ENCODE measurements around the gene LHFPL2.

LHFPL2 gene

DNA sequence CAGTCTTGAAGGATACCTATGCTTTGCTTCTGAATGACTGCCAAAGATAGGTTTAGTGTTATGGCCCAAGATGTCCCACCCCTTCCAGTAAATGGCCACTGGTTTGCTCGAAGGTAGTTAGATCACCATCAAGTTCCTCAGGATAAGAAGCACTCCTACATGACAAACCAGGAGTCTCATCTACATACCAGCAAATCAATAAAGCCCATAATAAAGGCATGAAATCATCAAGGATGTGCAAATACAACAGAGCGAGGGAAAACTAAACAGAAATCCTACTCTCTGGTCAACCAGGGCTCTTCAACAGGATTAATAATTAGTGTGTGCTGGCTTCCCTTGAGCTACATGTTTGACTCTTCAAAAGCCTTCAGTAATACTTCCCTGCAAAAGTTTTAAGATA, 141.0 kb downstream of the LHFPL2 start:
- Histone ChIP-seq H3K9me3 (ENCODE audit: control insufficient read depth, insufficient read depth, low read length) (no peaks in the 10 kb centered on the region), H3K27ac (ENCODE audit: low read depth, low read length) (no peak overlapping the region), H3K9ac (ENCODE audit: low read depth, low read length) (no peak overlapping the region), H3K36me3 (ENCODE audit: control insufficient read depth, insufficient read depth, low read length) (no peaks in the 10 kb centered on the region), H3K27me3 (ENCODE audit: control insufficient read depth, insufficient read depth, low read length) (no peaks in the 10 kb centered on the region), H3K4me3 (ENCODE audit: low read depth, low read length) (no peak overlapping the region), H3K4me1 (ENCODE audit: control insufficient read depth, insufficient read depth, low read length) (peaks cover 39% of the 10 kb centered on the region)

DNA sequence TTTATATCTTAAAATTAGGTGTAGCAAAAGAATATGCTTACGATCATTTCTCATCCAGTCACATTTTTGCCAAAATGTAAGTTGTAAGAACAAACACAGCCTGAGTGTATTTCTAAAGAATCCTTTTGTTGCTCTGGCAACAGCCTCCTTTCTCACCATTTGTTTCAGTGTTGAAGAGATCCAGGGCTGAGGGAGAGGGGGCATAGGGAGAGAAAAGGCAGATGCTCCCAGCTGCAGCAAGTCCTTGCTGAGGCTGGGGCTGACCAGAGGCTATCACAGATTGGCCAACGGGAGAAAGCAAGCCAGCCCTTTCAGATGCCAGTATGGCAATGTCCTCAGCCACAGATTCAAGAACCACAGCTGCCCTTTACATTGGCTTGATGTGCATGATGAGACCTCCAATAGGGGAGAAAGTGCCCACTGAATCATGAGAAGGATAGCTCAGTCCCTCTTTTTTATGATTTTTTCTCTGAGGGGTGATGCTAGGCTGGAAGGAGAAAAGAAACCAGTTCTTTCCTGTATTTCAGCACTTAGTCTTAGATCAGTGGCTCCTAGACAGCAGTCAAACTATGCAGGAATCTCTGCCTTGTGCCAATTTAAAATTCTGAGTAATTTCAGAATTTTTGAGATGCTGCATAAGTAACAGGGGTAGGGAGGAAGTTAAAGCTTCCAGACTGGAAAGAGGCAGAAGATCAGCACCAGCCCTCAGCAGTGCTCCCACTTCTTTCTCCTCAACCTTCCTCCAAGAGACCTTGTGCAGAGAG, 142.1 kb downstream of the LHFPL2 start:
- H3K36me3 ChIP-seq (ENCODE audit: control insufficient read depth, insufficient read depth, low read length) = no peaks in the 10 kb centered on the region
- no peak overlapping the region for H3K27ac ChIP-seq (ENCODE audit: low read depth, low read length)
- no peaks in the 10 kb centered on the region for H3K9me3 ChIP-seq (ENCODE audit: control insufficient read depth, insufficient read depth, low read length)
- H3K9ac ChIP-seq (ENCODE audit: low read depth, low read length) = no peak overlapping the region
- H3K4me3 ChIP-seq (ENCODE audit: low read depth, low read length) = no peak overlapping the region
- peaks cover 39% of the 10 kb centered on the region for H3K4me1 ChIP-seq (ENCODE audit: control insufficient read depth, insufficient read depth, low read length)
- no peaks in the 10 kb centered on the region for H3K27me3 ChIP-seq (ENCODE audit: control insufficient read depth, insufficient read depth, low read length)

DNA sequence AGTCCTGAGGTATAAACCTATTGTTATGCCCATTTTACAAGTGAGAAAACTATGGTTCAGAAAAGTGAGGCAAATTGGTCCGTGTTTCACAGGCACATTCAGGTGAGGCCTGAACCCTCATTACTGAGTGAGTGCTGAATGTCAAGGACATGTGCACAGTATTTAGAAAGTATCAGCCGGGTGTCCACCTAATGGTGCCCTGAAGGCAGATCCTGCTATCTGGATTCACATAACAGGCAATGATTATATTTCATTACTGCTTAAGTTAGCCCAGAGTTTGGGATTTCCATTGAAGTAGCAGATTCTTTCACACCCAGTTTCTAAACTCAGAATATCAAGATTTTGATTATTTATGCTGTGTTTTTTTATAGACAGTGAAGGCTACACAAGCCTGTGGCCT, 142.7 kb downstream of the LHFPL2 start:
- H3K4me1 ChIP-seq (ENCODE audit: control insufficient read depth, insufficient read depth, low read length) = peaks cover 39% of the 10 kb centered on the region
- no peak overlapping the region for H3K27ac ChIP-seq (ENCODE audit: low read depth, low read length)

DNA sequence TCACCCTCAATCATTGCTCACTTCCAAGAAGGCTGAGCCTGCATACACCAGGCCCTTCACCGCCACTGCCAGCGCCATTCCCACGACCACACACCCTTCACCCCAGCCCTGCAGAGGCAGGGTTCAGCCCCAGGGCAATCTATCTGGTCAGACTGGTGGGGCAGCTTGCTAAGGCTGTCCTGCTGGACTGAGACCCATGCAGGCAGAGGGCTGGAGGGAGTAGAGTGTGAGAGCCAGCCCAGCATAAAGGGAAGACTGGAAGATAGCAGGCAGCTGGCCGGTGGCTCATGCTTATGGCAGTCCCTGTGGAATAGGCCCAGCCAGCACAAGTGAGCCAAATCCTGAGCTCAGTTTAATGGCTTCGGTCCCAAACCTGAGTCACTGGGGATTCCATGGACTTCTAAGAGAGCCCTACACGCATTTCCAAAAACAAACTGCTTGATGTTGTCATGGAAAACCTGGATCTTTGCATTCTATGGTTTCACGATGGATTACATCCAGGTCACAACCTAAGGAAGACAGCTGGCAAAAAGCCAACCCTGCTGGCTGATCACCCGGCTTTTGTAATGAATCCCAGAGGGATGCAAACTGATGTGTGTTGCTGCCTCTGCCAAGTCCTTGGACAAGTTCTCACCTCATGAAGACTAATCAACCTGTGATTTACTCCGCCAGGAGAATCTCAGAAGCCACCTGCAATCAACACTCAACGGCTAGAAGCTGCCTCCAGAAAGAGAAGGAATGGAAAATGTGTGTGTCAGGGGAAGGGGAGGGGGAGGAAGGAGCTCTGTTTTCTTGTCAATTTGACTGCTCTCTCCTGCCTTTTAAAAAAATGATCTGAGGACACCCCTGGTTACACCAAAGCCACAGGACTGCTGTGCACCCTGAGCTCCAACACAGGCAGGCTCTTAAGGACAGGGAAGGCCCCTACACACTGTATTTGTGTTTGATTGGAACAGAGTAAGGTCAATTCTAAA, 143.6 kb downstream of the LHFPL2 start:
- H3K36me3 ChIP-seq (ENCODE audit: control insufficient read depth, insufficient read depth, low read length) = no peaks in the 10 kb centered on the region
- H3K27ac ChIP-seq (ENCODE audit: low read depth, low read length) = peak overlapping the region; percentile 6
- H3K27me3 ChIP-seq (ENCODE audit: control insufficient read depth, insufficient read depth, low read length) = no peaks in the 10 kb centered on the region
- H3K4me3 ChIP-seq (ENCODE audit: low read depth, low read length) = no peak overlapping the region
- H3K4me1 ChIP-seq (ENCODE audit: control insufficient read depth, insufficient read depth, low read length) = peaks cover 39% of the 10 kb centered on the region
- no peak overlapping the region for H3K9ac ChIP-seq (ENCODE audit: low read depth, low read length)
- H3K9me3 ChIP-seq (ENCODE audit: control insufficient read depth, insufficient read depth, low read length) = no peaks in the 10 kb centered on the region

More for the DNA sequence above, 142.7 kb downstream of the LHFPL2 start:
- Histone ChIP-seq H3K9me3 (ENCODE audit: control insufficient read depth, insufficient read depth, low read length) (no peaks in the 10 kb centered on the region), H3K9ac (ENCODE audit: low read depth, low read length) (no peak overlapping the region), H3K27me3 (ENCODE audit: control insufficient read depth, insufficient read depth, low read length) (no peaks in the 10 kb centered on the region), H3K4me3 (ENCODE audit: low read depth, low read length) (no peak overlapping the region), H3K36me3 (ENCODE audit: control insufficient read depth, insufficient read depth, low read length) (no peaks in the 10 kb centered on the region)

DNA sequence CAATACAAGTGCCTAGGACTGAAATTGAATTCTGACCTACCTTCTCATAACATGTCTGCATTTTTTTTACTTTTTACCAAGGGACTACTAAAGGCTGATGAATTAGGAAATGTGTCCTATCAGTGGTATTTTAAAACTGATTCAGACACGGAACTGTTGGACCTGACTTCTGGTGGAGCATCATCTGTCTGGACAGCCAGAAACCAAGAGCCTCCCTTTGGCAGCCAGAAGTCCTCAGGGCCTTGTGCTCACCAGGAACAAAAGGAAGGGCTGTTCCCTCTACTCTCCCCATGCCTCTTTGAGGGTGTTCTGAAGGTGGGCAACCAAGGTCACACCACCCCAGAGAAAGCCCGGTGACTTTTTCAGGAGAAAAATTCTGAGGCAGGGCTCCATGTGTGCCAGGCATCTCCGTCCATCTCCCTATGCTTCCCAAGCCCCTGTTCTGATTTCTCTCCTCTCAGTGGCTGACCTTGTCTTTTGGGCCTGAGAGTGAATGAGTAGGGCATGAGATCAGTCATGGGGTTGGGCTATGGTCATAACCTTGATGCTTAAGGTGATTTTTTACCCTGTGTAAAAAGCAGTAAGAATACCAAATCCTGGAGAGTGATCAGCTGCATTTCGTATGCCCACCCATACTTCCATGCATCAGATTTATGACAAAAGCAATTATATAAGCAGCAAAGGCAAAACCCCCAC, 144.5 kb downstream of the LHFPL2 start:
- H3K27ac ChIP-seq (ENCODE audit: low read depth, low read length) = no peak overlapping the region
- no peak overlapping the region for H3K9ac ChIP-seq (ENCODE audit: low read depth, low read length)
- no peaks in the 10 kb centered on the region for H3K36me3 ChIP-seq (ENCODE audit: control insufficient read depth, insufficient read depth, low read length)
- no peaks in the 10 kb centered on the region for H3K9me3 ChIP-seq (ENCODE audit: control insufficient read depth, insufficient read depth, low read length)
- H3K27me3 ChIP-seq (ENCODE audit: control insufficient read depth, insufficient read depth, low read length) = no peaks in the 10 kb centered on the region
- no peak overlapping the region for H3K4me3 ChIP-seq (ENCODE audit: low read depth, low read length)
- H3K4me1 ChIP-seq (ENCODE audit: control insufficient read depth, insufficient read depth, low read length) = peaks cover 36% of the 10 kb centered on the region

DNA sequence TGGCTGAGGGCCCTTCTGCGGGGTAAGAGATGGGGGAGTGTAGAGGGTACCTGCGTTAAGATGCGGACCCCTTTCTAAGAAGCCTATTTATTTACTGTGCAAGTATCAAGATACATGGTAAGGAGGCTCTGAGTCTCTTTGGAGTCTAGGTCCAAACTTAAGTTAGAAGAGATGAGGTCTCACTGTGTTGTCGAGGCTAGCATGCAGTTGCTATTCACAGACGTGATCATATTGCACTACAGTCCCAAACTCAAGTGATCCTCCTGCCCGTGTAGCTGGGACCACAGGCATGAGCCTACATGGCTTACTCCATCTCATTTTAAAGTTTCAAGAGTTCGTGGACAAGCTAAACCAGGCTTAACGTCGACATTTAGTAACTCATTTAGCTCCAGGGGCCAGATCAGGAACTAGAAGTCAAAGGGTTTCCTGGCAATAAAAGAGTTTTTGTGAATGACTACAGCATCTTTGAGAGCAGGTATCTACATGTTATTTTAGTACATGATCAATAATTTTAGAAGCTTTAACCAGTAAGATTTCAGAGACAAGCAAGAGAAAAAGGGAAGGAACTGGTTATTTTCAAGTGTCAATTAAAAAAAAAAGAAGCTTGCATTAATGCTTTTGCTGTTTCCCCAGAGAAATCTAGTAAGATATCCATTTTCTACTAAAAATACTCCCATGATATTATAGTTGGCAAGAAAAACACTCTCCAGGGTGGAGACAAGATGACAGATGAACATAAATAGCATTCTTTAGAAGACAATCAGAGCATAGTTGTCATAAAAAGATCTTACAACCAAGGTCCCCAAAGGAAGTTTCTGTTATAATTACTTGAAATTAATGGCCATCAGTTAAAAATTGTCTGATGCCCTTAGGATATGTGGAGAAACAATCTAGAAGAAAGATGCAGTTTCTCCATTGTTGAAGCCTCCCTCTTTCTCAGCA, 146.9 kb downstream of the LHFPL2 start:
- Histone ChIP-seq H3K9ac (ENCODE audit: low read depth, low read length) (no peak overlapping the region), H3K27ac (ENCODE audit: low read depth, low read length) (no peak overlapping the region)

DNA sequence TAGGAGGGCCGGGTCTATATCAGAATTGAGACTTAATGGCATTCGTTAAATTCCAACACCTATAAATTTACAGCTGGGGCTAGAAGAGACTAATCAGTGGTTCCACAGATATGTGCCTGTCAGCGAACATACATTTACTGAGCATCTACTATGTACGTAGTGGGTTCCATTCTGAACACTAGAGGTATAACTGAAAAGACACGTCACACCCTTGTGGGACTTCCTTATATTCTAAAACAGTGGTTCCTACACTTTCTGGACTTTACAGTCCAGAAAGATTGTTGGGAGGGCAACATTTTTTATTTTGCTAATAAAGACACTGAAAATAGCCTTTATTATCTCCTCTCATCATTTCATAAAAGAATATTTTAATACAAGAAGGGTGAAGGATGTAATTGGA, 147.7 kb downstream of the LHFPL2 start:
- Histone ChIP-seq H3K9ac (ENCODE audit: low read depth, low read length) (no peak overlapping the region), H3K4me3 (ENCODE audit: low read depth, low read length) (no peak overlapping the region), H3K4me1 (ENCODE audit: control insufficient read depth, insufficient read depth, low read length) (peaks cover 40% of the 10 kb centered on the region), H3K27ac (ENCODE audit: low read depth, low read length) (no peak overlapping the region), H3K9me3 (ENCODE audit: control insufficient read depth, insufficient read depth, low read length) (no peaks in the 10 kb centered on the region), H3K36me3 (ENCODE audit: control insufficient read depth, insufficient read depth, low read length) (no peaks in the 10 kb centered on the region), H3K27me3 (ENCODE audit: control insufficient read depth, insufficient read depth, low read length) (no peaks in the 10 kb centered on the region)

More for the DNA sequence above, 146.9 kb downstream of the LHFPL2 start:
- no peaks in the 10 kb centered on the region for H3K36me3 ChIP-seq (ENCODE audit: control insufficient read depth, insufficient read depth, low read length)
- H3K9me3 ChIP-seq (ENCODE audit: control insufficient read depth, insufficient read depth, low read length) = no peaks in the 10 kb centered on the region
- H3K4me1 ChIP-seq (ENCODE audit: control insufficient read depth, insufficient read depth, low read length) = peaks cover 32% of the 10 kb centered on the region
- no peak overlapping the region for H3K4me3 ChIP-seq (ENCODE audit: low read depth, low read length)
- no peaks in the 10 kb centered on the region for H3K27me3 ChIP-seq (ENCODE audit: control insufficient read depth, insufficient read depth, low read length)

DNA sequence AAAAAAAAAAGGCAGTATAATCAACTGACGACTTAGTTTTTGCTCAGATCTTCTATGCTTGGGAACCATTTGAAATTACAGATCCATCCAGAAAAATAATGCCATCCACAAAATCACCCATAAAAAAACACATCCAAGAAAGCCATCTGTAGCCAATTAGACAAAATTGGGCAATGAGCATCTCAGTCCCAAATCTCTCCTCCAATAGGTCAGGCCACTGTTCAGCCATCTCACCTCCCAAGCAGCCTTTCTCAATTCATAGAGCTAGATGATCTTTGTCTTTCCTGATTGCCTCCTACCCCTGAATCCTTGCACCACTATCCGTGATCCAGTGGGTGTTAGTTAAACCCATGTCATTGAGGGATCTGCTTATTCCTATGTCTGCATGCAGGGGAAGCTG, 148.5 kb downstream of the LHFPL2 start:
- Histone ChIP-seq H3K9ac (ENCODE audit: low read depth, low read length) (no peak overlapping the region), H3K9me3 (ENCODE audit: control insufficient read depth, insufficient read depth, low read length) (no peaks in the 10 kb centered on the region), H3K27me3 (ENCODE audit: control insufficient read depth, insufficient read depth, low read length) (no peaks in the 10 kb centered on the region), H3K4me3 (ENCODE audit: low read depth, low read length) (no peak overlapping the region), H3K27ac (ENCODE audit: low read depth, low read length) (no peak overlapping the region), H3K36me3 (ENCODE audit: control insufficient read depth, insufficient read depth, low read length) (no peaks in the 10 kb centered on the region), H3K4me1 (ENCODE audit: control insufficient read depth, insufficient read depth, low read length) (peaks cover 40% of the 10 kb centered on the region)

DNA sequence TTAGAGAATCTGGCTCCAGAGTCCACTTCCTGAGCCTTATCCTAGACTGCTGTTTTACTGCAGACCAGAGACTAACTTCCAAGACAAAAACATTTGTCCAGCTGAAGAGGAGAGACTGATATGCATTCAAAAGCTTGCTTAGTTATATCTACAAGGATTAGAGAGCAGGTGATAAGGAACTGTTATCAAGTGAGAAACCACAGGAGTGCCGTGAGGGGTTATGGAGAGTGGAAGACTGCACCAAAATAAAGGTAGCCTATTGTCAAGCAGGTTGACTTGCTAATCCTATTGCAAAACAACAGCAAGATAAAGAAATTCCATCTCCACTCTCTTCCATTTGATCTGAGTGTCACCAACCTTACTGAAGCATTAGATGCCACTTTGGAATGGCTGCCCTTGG, 149.1 kb downstream of the LHFPL2 start:
- H3K4me3 ChIP-seq (ENCODE audit: low read depth, low read length) = no peak overlapping the region
- no peak overlapping the region for H3K9ac ChIP-seq (ENCODE audit: low read depth, low read length)
- H3K27me3 ChIP-seq (ENCODE audit: control insufficient read depth, insufficient read depth, low read length) = no peaks in the 10 kb centered on the region
- H3K27ac ChIP-seq (ENCODE audit: low read depth, low read length) = no peak overlapping the region
- H3K9me3 ChIP-seq (ENCODE audit: control insufficient read depth, insufficient read depth, low read length) = no peaks in the 10 kb centered on the region
- no peaks in the 10 kb centered on the region for H3K36me3 ChIP-seq (ENCODE audit: control insufficient read depth, insufficient read depth, low read length)
- H3K4me1 ChIP-seq (ENCODE audit: control insufficient read depth, insufficient read depth, low read length) = peaks cover 38% of the 10 kb centered on the region
